Kasumi-1 (cell line): ENCODE results near the gene ZNF26.
"Not testable (repeated sequence)": the region's sequence is repeated elsewhere in the genome, so short reads cannot be mapped to it uniquely, and the experiment has no call there.

Experiments
- DNase-seq, 2 experiments: peaks; one replicate each; lab custom pipeline; 2025; lab: John Stamatoyannopoulos, UW

Gene ZNF26

DNA sequence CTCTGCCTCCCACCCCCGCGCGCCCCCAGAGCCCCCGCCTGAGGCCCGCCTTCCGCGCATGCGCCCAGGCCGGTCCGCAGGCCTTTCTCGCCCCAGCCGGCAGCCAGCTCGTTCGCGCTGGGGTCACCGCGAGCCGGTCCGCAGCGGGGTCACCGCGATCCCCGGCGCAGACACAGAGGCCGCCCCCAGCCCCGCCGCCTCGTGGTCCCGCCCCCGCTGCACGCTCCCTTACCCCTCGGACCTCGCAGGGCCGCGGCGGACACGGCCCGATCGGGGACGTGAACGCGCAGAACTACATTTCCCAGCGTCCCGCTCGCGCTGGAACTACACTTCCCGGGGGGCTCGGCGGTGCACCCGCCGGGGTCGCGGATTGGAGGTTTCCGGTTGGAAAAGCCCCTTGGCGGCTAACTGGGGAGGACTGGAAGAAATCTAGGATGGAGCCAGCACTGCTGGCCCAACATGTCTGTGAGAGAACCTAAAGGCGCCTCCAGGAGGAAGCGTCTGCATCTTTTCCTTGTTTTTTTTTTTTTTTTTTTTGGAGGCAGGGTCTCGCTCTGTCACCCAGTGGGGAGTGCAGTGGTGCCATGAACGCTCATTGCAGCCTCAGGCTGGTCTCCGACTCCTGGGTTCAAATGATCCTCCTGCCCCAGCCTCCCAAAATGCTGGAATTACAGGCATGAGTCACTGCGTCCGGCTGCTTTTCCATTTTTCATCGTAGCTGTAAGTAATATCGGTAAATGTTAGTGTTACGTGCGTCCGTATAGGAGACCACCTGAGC, 30.0 kb upstream of the ZNF26 start, which contains the start of gene ZNF605:
TSS of gene ZNF605 (minus strand) at position 296 of the 778 bp plus-strand sequence. CDS start 10,671 bp downstream, outside the sequence.
- DNase-seq, result peak; percentile 84 to 86

GRCh38 chr12:132961790-132962189, 24.4 kb upstream of the ZNF26 start:
- not testable (repeated sequence) for DNase-seq

DNA sequence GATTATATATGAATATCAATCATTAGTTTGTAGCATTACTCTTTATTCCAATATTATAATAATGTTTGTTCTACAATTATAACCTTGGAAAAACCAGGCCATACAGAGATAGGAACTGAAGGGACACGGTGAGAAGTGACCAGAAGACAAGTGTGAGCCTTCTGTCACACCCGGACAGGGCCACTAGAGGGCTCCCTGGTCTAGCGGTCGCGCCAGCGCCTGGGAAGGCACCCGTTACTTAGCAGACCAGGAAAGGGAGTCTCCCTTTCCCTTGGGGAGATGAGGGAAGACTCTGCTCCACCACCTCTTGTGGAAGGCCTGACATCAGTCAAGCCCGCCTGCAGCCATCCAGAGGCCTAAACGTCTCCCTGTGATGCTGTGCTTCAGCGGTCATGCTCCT, 22.2 kb upstream of the ZNF26 start:
- DNase-seq, result not testable (repeated sequence)

GRCh38 chr12:132965796-132966195, 20.4 kb upstream of the ZNF26 start:
- no peak for DNase-seq

DNA sequence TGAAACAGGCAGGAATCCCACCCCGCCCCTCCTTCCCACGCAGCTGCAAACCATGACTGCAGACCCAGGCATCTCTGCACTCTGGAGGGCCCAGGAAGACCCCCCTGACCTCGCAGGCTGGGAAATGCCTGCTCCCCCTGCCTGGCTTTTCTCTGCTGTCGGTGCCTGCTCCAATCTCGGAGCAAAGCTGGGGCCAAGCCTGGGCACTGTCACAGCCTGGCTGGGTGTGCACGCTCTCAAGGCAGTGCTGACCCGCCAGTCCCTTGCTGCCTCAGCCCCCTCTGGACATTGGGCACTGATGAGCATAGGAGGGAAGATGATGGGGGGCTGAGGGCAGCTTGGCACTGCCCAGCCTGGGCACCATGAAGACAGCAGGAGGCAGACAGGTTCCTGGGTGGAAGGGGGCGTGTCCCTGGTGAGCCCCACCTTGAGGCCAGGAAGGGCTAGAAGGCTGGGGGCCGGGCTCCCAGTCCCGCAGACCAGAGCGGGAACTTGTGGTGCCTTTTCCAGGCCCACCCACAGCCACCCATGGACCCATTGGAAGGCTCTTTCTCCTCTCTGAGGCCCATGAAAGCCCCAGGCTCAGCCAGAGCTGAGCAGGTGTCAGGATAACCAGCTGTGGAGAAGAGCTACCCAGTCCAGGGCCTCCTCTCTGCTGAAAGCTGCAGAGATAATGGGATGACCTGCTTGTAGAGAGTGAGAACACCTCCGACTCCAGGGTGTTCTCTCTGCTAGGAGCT, 19.3 kb upstream of the ZNF26 start:
- DNase-seq, result no peak

GRCh38 chr12:132967736-132968135, 18.4 kb upstream of the ZNF26 start:
- DNase-seq, result no peak

DNA sequence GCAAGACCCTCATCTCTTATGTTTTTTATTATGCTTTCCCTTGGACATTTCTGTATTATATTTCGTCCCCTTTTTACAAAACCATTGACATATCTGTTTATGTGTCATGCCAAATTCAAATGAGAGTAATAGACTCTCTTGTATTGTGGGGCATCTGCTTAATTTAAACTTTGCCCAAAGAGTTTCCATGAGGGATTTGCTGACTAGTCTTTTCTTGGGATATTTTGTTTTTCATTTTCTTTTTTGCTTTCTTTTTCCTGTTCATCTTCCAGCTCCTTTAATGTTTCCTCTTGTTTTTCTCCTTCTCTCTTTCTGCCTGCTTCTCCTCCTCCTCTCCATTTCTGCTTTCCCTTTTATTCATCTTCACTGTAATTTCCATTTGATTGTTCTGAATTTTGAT, 13.8 kb upstream of the ZNF26 start:
- no peak for DNase-seq

DNA sequence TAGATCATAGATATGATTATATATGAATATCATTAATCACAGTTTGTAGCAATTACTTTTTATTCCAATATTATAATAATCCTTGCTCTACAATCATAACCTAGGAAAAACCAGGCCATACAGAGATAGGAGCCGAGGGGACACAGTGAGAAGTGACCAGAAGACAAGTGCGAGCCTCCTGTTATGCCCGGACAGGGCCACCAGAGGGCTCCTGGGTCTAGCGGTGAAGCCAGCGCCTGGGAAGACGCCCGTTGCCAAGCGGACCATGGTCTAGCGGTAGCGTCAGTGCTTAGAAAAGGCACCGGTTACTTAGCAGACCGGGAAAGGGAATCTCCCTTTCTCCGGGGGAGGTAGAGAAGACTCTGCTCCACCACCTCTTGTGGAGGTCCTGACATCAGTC, 9.3 kb upstream of the ZNF26 start:
- DNase-seq, result not testable (repeated sequence)

DNA sequence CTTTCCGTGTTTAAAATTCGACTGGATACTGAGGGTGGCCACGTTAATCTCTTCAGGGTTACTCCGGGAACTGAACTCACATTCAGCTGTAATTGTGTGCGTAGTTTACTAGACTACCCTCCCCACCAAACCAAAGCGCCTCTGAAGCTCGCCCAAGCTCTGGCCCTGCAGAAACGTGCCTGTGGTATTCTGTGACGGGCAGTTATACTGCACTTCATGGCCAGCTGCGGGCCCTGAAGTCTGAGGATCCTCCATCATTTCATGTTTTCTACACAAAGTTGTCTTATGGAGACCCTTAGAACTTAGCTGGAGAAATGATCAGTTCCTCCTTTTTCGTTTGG, 688 bp downstream of the ZNF26 start:
- DNase-seq, result peak in 1 of 2 experiments; percentile 16

GRCh38 chr12:132998741-132999140, 12.6 kb downstream of the ZNF26 start:
- DNase-seq, result no peak

GRCh38 chr12:133010657-133011297, 24.6 kb downstream of the ZNF26 start:
- no peak for DNase-seq

DNA sequence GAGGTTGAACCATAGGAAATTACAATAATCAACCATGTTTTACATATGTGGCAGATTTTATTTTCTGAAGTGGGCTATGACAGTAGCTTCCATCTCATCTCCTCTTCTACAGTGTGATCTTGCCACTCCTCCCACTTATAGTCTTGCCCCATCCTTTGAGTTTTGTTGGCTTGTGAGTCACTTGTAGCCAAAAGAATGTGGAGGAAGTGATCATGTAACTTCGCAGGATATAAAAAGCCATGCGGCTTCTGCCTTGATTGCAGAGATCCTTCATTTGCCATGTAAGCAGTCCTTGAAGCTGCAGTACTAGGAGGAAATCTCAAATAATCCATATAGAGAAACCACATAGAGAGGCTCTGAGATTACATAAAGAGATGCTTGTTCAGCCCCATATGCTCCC, 37.4 kb downstream of the ZNF26 start:
- no peak for DNase-seq

- DNase-seq, result no peak
Measured at GRCh38 chr12:133026996-133027395, 40.8 kb downstream of the ZNF26 start.

DNA sequence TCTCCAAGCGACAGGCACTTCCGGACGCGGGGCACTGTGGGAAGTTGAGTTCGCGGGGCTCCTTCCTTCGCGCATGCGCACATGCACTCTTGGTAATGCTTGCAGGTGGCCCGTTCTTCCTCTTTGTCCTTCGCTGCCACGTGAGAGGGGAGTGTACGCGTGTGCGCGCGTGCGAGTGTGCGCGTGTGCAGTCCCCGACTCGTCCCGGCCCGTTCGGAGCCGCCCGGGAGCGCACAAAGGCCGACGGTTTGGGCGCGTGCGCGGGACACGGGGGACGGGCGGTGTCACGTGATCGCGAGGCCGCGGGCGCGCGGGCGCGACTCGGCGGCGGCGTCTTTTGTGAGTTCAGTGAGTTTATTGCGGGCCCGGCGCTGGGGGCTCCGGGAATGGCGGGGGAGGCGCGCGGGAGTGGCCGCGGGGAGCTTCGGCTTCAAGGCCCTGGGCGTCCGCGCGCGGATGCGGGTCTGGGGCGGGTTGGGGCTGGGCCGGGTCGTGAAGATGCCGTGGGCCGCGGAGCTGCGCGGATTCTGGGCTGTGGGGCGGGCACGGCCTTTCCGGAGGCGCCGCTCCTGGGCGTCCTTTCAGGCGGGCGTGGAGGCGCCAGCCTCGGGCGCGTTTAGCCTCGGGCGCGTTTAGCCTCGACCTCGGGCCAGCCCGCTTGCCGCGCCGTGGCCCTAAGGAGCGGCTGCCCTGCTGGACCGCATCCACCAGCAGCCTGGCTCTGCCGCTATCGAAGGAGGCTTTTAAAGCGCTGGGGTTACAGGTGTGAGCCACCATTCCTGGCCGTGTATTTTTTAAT, 51.2 kb downstream of the ZNF26 start, which contains the start of gene ZNF84:
TSS of gene ZNF84 (plus strand) at position 303 of the 799 bp plus-strand sequence. CDS start 3,959 bp downstream, outside the sequence.
- peak; percentile 97 to 98 for DNase-seq

DNA sequence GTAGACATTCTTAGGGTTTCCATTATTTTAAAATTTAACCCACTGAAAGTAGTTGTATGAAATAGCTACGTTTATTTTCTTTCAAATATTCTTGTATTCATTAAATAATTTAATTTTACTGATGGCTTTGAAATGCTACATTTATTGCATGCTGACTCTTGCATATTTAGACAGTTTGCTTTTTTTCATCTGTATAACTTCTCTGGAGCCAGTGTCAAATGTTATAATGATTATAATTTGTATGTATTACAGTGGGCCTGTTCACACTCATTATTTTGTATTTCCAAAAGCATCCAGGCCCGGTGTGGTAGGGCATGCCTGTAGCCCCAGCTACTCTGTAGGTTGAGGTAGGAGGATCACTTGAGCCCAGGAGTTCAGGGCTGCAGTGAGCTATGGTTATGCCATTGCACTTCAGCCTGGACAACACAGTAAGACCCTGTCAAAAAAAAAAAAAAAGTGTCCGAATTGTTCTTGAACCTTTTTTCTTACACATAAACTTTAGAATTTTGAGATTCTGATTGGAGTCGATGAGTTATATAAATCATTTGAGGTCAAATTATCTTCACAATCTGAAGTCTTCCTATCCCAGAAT, 52.0 kb downstream of the ZNF26 start:
- DNase-seq, result no peak

GRCh38 chr12:133046698-133047097, 60.5 kb downstream of the ZNF26 start:
- no peak for DNase-seq

DNA sequence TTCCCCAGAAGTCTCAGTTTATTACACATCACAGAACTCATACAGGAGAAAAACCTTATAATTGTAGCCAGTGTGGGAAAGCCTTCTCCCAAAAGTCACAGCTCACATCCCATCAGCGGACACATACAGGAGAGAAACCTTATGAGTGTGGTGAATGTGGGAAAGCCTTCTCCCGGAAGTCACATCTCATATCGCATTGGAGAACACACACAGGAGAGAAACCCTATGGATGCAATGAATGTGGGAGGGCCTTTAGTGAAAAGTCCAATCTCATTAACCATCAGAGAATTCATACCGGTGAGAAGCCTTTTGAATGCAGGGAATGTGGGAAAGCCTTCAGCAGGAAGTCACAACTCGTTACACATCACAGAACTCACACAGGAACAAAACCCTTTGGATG, 71.3 kb downstream of the ZNF26 start:
- no peak for DNase-seq

GRCh38 chr12:133058203-133059113, 72.3 kb downstream of the ZNF26 start:
- DNase-seq, result peak; percentile 6 to 21

- DNase-seq, result no peak
Measured at GRCh38 chr12:133061954-133062353, 75.8 kb downstream of the ZNF26 start.

DNA sequence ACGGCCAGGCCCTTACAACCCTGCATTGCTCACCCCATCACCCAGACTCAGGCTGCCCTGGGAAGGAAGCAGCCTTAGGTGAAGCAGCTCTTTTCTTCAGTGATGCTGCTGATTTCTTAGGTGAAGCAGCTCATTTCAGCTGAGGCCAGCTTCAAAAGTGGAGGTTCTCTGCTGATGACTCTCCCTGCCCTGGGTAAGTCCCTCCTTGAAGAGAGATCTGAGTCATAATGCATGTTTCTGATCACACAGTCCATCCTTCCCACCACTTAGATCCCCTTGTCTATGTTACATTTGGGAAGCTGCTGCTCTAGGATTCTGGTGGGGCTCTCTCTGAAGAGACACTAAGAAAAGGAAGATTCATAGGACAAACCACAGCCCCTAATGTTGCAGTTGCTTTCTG, 77.4 kb downstream of the ZNF26 start:
- no peak for DNase-seq
